GM12873 (cell line): ENCODE results near the gene OTOGL.

Experiments
- TF ChIP-seq, protein P1 (sequence below): IDR thresholded peaks from 2 replicates; pipeline ENCODE4 v1.5.1; 2012; ENCODE audit warnings: low read depth, mild to moderate bottlenecking, moderate library complexity, low read length, control low read depth; ENCODE audit not compliant: insufficient read depth; ENCODE audit errors: missing control alignments

OTOGL gene

GRCh38 chr12:80101126-80101525 lies 1.8 kb downstream of the OTOGL start:
- TF ChIP-seq, protein P1, sequence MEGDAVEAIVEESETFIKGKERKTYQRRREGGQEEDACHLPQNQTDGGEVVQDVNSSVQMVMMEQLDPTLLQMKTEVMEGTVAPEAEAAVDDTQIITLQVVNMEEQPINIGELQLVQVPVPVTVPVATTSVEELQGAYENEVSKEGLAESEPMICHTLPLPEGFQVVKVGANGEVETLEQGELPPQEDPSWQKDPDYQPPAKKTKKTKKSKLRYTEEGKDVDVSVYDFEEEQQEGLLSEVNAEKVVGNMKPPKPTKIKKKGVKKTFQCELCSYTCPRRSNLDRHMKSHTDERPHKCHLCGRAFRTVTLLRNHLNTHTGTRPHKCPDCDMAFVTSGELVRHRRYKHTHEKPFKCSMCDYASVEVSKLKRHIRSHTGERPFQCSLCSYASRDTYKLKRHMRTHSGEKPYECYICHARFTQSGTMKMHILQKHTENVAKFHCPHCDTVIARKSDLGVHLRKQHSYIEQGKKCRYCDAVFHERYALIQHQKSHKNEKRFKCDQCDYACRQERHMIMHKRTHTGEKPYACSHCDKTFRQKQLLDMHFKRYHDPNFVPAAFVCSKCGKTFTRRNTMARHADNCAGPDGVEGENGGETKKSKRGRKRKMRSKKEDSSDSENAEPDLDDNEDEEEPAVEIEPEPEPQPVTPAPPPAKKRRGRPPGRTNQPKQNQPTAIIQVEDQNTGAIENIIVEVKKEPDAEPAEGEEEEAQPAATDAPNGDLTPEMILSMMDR: no peak

- TF ChIP-seq, protein P1: no peak
Measured at GRCh38 chr12:80107221-80107620, 7.9 kb downstream of the OTOGL start.

DNA sequence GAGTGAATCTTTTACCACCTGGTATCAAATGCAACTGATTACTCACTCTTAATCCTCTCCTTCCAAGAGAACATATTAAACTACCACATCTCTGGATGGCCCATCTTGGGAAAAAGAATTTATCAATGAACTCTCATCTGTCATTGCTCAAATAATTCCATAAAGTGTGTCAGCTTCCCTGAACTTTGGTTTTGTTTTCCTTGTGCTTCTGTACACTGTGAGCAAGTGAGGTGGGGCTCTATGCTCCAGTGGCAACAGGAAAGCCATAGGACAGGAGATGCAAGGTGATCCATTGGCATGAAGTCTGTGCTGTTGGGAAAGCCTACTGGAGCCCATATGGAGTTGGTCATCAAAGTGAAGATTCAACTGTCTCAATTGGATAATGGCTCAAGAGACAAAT lies 17.4 kb downstream of the OTOGL start:
- TF ChIP-seq, protein P1: no peak

GRCh38 chr12:80118565-80119324 lies 19.4 kb downstream of the OTOGL start:
- TF ChIP-seq, protein P1: no peak

- TF ChIP-seq, protein P1: no peak
Measured at GRCh38 chr12:80120994-80121393, 21.7 kb downstream of the OTOGL start.

DNA sequence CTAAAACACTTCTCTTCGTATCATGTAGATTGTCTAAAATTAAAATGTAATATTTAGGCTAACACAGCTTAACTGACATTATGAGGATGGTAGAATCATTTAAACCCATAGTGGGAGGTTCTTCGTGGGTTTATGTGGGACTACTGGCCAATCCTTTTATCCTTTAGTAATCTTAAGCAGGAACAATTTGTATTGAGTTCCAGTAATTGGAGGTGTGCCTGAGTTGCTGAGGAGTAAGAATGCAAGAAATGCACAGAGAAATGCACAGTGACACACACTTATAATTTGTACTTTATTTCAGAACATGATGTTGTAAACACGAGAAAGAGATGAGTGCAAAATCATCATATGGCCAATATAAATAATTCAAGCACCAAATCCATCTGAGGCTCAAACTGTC lies 22.3 kb downstream of the OTOGL start:
- TF ChIP-seq, protein P1: no peak

DNA sequence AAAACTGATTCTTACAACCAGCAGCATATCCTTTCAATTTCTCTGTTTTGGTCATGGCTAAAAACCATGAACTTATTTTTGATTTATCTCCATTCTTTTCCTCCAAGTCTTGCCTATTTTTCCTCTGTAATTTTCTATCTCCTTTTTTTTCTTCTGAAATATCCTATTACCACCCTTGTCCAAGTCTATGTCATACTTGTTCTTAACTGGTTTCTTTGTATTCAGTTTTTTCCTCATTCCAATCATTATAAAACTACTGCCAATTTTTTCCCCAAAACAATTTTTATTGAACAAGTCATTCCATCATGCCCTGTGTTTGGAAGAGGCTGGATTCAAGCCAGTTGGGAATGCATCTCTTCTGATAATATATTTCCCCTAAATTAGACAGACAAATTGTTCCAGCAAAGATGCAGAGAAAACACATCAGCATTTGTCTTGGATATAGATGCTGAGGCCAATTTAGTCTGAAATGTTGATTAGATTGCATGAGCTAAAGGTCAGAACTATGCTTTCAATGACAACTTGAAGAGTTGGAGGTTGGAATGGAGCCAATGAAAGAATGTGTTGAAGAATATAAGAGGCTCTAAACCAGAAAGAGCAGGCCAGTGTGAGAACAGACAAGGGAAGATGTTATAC lies 30.7 kb downstream of the OTOGL start:
- TF ChIP-seq, protein P1: no peak
